ENCODE data around the gene ISL1. TPM values are rescaled to one million over a fixed set of nuclear protein-coding genes. Genes with fewer than 3 reads are reported as not detected.

ISL1 gene
- total RNA-seq (2021; fragmentation: NEBNext Ultra II Directional; extraction: Animal tissue kit (Norgen Biotek cat#: 25700)), result 0.19 TPM in 1 of 2 replicates, not detected in the other
- 0.05 and 0.14 TPM in 2 replicates for polyA plus RNA-seq (2011; rRNA removed)
- 0.05 TPM for polyA plus RNA-seq (2011; cell fraction: cytosol; rRNA removed)
- 0.11 TPM for polyA plus RNA-seq (2011; cell fraction: nucleus; rRNA removed)
- polyA plus RNA-seq (2012, experiment 1 of 2), result 0.13 to 0.24 TPM in 2 of 4 replicates, not detected in the others
- 0.14 TPM for polyA plus RNA-seq (2012, experiment 2 of 2)
- polyA plus RNA-seq (2013, experiment 1 of 2), result 0.20 TPM
- 0.18 TPM for polyA plus RNA-seq (2013, experiment 2 of 2)
- polyA minus RNA-seq (2011; rRNA and poly(A)+ RNA removed), result 0.09 and 0.44 TPM in 2 replicates
- not detected for polyA minus RNA-seq (2011; cell fraction: cytosol; rRNA and poly(A)+ RNA removed)
- not detected for polyA minus RNA-seq (2011; cell fraction: nucleus; rRNA and poly(A)+ RNA removed)
- long read RNA-seq, experiment 1, result 0 reads
- long read RNA-seq, experiment 2, partial matches to known transcripts, result 0 of 2 reads
- long read RNA-seq, experiment 2, other reads (novel, unspliced or antisense), result 1 of 2 reads

- POLR2A ChIA-PET (ENCODE audit: partially characterized antibody), result interaction anchor here (1.2 to 1.8 kb wide), 2 partner anchors 12 to 16 kb away, joined by 3 to 6 read pairs; no protein-coding TSS in a partner anchor
- Histone ChIP-seq H3K79me2 (ENCODE audit: control insufficient read depth in 1 of 2, insufficient read depth in 2 of 2, low read length in 2 of 2) (no peaks in the 10 kb centered on the region), H4K5ac (ENCODE audit: insufficient read length, low read depth, low read length) (no peak within 1 kb of the TSS), H3K14ac (ENCODE audit: insufficient read length) (no peak within 1 kb of the TSS), H2AK5ac (ENCODE audit: low read depth, low read length) (no peak within 1 kb of the TSS), H3K27me3 (replicated peaks in 1 of 4; ENCODE audit: control insufficient read depth in 3 of 4, extremely low read depth in 1 of 4, insufficient read depth in 3 of 4, low read length in 3 of 4) (peaks cover 47 to 99% (median 81%) of the 10 kb centered on the region in 4 experiments), H3K4ac (replicated peaks; ENCODE audit: insufficient read length, low read depth, low read length) (no peak within 1 kb of the TSS), H2BK5ac (ENCODE audit: low read depth, low read length) (peak within 1 kb of the TSS; percentile 8; the same call in 1 of the 2 replicates), H4K91ac (replicated peaks; ENCODE audit: insufficient read length, low read length) (no peak within 1 kb of the TSS), H3K56ac (replicated peaks; ENCODE audit: insufficient read length, low read depth, low read length) (no peak within 1 kb of the TSS), H3K36me3 (ENCODE audit: control insufficient read depth in 2 of 4, insufficient read depth in 4 of 4, low read length in 3 of 4) (no peaks in the 10 kb centered on the region), H3K4me2 (ENCODE audit: insufficient read depth in 1 of 2, low read depth in 2 of 2, low read length in 2 of 2) (peak within 1 kb of the TSS; percentile 91 to 93), H3K9me3 (ENCODE audit: insufficient read depth in 2 of 2, low read depth in 1 of 2, low read length in 1 of 2) (no peaks in the 10 kb centered on the region; a peak in 1 of 4 replicates), H2BK120ac (replicated peaks; ENCODE audit: low read depth, low read length) (no peak within 1 kb of the TSS), H3K79me1 (ENCODE audit: low read depth, low read length) (no peaks in the 10 kb centered on the region), H2BK12ac (ENCODE audit: low read depth, low read length) (0 out of 2 replicates have a peak within 1 kb of the TSS, but pooled peaks have one; percentile 19), H2BK15ac (ENCODE audit: low read length) (no peak within 1 kb of the TSS), H3K23ac (ENCODE audit: insufficient read length) (no peak within 1 kb of the TSS), H3K23me2 (ENCODE audit: low read depth, low read length) (peaks cover 30% of the 10 kb centered on the region), H3K4me3 (ENCODE audit: extremely low read depth in 1 of 4, insufficient read depth in 2 of 4, low read depth in 3 of 4, low read length in 4 of 4) (peak within 1 kb of the TSS; percentile 37 to 66 (median 55)), H2AFZ (ENCODE audit: low read length) (peak within 1 kb of the TSS; percentile 69; the same call in 1 of the 2 replicates), H4K8ac (ENCODE audit: extremely low read depth, insufficient read depth, low read length) (peak within 1 kb of the TSS; percentile 69; the same call in 1 of the 2 replicates), H3K4me1 (replicated peaks in 1 of 4; ENCODE audit: control insufficient read depth in 3 of 4, insufficient read depth in 4 of 4, low read length in 3 of 4) (peaks cover 13 to 44% (median 25%) of the 10 kb centered on the region in 4 experiments), H3K18ac (ENCODE audit: extremely low read depth, low read length) (0 out of 2 replicates have a peak within 1 kb of the TSS, but pooled peaks have one; percentile 43), H3K27ac (ENCODE audit: low read depth, low read length) (no peak within 1 kb of the TSS), H2BK20ac (ENCODE audit: low read length) (no peak within 1 kb of the TSS), H4K20me1 (replicated peaks in 1 of 2; ENCODE audit: control insufficient read depth in 1 of 2, insufficient read depth in 2 of 2, low read length in 2 of 2) (peaks cover 1 to 9% of the 10 kb centered on the region in 2 experiments), H3K9ac (replicated peaks in 1 of 4; ENCODE audit: extremely low read depth in 1 of 4, low read depth in 3 of 4, low read length in 3 of 4) (no peak within 1 kb of the TSS)
- WGBS, 2 experiments (ENCODE audit: extremely low coverage in 1 of 2, insufficient coverage in 1 of 2, insufficient read length in 1 of 2, insufficient replicate concordance in 2 of 2, low coverage in 1 of 2, low lambda C conversion rate in 2 of 2, missing lambda C conversion rate in 1 of 2), result 1% methylated on average over 40 of the region's 57 CpGs; no CpG with 5 or more reads in 1 of the 2 experiments
- FAIRE-seq, result no peak
- DNase-seq (ENCODE audit: low read depth in 1 of 2, low spot score in 2 of 2), result peak in 1 of 2 experiments; percentile 88
- CTCF ChIA-PET (ENCODE audit: partially characterized antibody), result interaction anchor here (0.9 to 11.8 kb wide), 7 partner anchors 8 to 625 kb away, joined by 3 to 113 read pairs (median 8); no protein-coding TSS in a partner anchor
- TF ChIP-seq CHD1 (IDR thresholded peaks at IDR 0.05; ENCODE audit: low read depth, low read length) (no peak), POLR2A (IDR thresholded peaks at IDR 0.05; ENCODE audit: control extremely low read depth in 1 of 2, low read depth in 2 of 2, low read length in 2 of 2) (peak in 1 of 2 experiments; percentile 47; a peak in 1 of 3 replicates), CHD2 (IDR thresholded peaks at IDR 0.05; ENCODE audit: low read length) (no peak), TEAD4 (IDR thresholded peaks at IDR 0.05; ENCODE audit: low read depth, low read length) (no peak), GTF2F1 (IDR thresholded peaks at IDR 0.05; ENCODE audit: borderline replicate concordance, low read depth, low read length) (no peak), CTBP2 (IDR thresholded peaks at IDR 0.05; ENCODE audit: borderline replicate concordance, insufficient read depth, insufficient read length, low read length) (peak; percentile 15), FOSL1 (IDR thresholded peaks at IDR 0.05; ENCODE audit: insufficient read depth, low read depth, low read length) (no peak), ZNF274 (IDR thresholded peaks at IDR 0.05; ENCODE audit: borderline replicate concordance, extremely low read depth, low read length) (no peak), SP2 (IDR thresholded peaks at IDR 0.05; ENCODE audit: low read length) (no peak)
These were observed at the start of gene ISL1 for GRCh38 chr5:51383131-51384121. Gene ISL1 (plus strand): TSS chr5:51383448. CDS start chr5:51383672, 224 bp downstream.

All from H1 (cell line).